Stimulated activated CD4-positive, alpha-beta T cell treated with anti-CD3 and anti-CD28 coated beads, TNF-alpha, amount 100 ng/mL, for 1 hour (primary cell): ENCODE results near the gene ODAD2.
"Not testable (repeated sequence)": the region's sequence is repeated elsewhere in the genome, so short reads cannot be mapped to it uniquely, and the experiment has no call there.

Source experiments
- DNase-seq, 3 donors: peaks; one replicate each; pipeline ENCODE4 v3.0.0-alpha.2; 2020; ENCODE audit warnings: low read depth in 3 of 3, low spot score in 1 of 3

Gene ODAD2

DNA sequence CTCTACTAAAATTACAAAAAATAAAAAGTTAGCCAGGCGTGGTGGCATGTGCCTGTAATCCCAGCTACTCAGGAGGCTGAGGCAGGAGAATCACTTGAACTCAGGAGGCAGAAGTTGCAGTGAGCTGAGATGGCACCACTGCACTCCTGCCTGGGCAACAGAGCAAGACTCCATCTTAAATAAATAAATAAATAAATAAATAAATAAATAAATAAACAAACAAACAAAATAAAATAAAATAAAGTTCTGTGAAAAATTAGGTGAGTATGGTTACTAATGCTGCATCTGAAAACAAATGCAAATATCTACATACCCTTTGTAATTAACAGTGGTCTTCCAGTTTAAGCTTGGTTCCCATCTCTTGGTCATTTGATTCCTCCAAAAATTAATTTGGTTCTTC is 28.1 kb downstream of the ODAD2 start:
- DNase-seq, result not testable (repeated sequence)

DNA sequence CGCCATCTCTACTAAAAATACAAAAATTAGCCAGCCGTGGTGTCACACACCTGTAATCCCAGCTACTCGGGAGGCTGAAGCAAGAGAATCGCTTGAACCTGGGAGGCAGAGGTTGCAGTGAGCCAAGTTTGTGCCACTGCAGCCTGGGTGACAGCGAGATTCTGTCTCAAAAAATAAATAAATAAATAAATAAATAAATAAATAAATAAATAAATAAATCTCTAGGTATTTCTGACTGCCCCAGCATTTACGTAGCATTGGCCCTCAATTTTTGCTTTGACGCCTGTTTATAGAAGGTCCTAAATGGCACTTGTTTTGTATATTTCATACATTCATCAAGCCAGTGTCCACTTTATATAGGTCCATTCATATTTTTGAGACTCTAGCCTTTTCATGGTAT is 28.9 kb downstream of the ODAD2 start:
- not testable (repeated sequence) for DNase-seq

GRCh38 chr10:27959093-27959715 is 39.7 kb downstream of the ODAD2 start:
- DNase-seq, result no peak

DNA sequence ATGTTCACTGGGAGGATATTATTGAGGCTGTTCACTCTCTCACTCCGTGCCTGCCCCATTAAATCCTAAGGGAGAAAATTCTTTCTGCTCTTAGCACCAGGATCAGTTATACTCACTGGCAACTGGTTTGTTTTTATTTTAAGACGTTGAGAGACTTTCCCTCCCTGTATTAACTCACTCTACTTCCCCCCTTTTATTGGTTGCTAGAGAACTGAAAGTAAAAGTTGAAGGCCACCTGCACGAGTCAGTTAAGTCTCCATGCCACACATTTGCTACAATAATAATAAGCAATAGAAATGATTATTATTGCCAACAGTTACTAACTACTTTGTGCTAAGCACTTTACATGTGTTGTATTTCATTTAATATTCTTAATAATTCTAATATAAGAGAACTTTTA is 40.5 kb downstream of the ODAD2 start:
- not testable (repeated sequence) for DNase-seq

DNA sequence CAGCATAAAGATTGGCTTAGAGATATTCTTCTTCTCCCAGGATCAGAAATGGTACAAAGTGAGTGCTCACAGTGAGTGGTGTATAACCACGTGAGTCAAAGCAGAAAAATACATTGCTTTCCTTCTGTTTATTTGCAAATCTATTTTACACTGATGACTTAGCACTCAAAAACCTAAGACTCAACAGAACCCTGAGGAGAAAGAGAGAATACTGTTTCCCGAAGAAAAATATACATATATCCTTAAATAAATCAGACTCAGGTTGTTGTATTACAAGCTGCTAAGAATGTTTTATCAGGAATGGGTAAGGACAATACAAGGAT is 48.7 kb downstream of the ODAD2 start:
- DNase-seq, result no peak

GRCh38 chr10:27949528-27950241 is 49.2 kb downstream of the ODAD2 start:
- no peak for DNase-seq

DNA sequence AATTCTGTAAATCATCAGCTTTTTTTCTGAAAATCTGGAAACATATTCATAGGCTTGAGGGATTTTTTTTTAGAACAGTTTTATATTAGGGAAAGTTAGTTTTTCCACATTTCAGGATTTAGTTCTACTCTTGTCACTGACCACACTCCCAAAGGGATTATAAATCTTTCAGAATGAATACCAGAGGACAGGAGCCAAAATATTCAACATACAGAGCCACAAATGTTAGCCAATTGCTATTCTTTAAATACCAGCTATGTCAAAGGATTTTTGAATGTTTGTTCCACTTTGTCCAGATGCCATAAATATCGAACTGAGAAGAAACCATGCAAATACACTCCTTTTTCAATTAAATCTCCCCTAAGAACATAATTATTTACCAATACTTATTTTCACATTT is 50.7 kb downstream of the ODAD2 start:
- DNase-seq, result no peak

DNA sequence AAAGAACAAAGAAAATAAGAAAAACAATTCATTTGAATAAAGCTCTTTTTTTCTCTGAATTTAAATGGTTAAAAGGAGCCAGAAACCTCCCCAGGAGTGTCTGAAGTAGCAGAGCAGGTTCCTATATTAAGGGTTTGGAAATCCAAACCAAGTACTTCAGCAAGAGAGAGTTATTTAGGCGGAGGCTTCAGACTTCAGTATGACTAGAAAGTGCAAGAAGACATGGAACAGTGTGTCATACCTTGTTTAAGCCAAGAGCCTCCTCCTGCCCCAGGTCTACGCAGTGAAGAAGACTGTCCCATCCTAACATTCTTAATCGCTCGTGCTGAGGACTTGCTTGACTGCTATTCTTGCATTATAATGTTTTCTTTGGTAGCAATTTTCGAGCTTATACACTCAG is 51.3 kb downstream of the ODAD2 start:
- no peak for DNase-seq

DNA sequence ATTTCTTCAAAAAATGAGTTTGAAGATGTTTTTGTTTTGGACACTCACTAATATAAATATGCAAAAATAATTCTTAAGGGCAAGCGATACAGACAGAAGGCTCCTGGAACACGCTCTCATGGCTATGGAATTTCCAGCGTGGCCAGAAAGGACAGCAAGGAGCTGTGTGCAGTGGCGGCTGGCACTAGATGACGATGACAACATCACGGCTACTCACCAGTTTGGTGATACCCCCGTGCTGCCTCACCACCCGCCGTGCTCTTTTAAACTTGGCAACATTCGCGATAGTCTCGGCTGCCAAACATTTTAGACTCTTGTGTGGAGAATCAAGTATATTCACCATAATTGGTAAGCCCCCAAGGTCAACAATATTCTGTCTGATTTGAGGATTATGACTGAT is 54.9 kb downstream of the ODAD2 start:
- DNase-seq, result no peak

GRCh38 chr10:27914888-27915287 is 84.0 kb downstream of the ODAD2 start:
- DNase-seq, result no peak

DNA sequence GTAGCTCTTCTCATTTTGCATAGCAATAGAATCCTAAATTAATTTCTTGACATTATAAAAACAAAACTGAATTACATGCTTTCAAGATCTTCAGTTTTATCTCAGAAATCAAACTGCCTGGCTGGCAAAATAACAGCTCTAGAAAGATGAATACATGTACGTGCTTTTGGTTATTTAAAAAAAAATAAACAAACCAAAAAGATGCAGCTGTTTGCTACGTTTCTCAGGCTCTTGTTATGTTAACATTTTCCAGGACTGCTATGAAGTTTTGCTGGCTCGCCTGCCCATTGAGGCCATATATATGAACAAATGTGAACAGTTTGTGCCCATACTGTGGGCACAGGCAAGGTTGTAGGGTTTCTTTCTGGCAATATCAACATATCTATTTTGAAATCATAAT is 86.6 kb downstream of the ODAD2 start:
- no peak for DNase-seq

GRCh38 chr10:27911539-27911938 is 87.3 kb downstream of the ODAD2 start:
- no peak for DNase-seq

GRCh38 chr10:27911011-27911410 is 87.9 kb downstream of the ODAD2 start:
- no peak for DNase-seq

- DNase-seq, result no peak
Observed at GRCh38 chr10:27908231-27908630, 90.6 kb downstream of the ODAD2 start.

- DNase-seq, result not testable (repeated sequence)
Observed at GRCh38 chr10:27899485-27899884, 99.4 kb downstream of the ODAD2 start.

GRCh38 chr10:27899058-27899457 is 99.8 kb downstream of the ODAD2 start:
- DNase-seq, result no peak

DNA sequence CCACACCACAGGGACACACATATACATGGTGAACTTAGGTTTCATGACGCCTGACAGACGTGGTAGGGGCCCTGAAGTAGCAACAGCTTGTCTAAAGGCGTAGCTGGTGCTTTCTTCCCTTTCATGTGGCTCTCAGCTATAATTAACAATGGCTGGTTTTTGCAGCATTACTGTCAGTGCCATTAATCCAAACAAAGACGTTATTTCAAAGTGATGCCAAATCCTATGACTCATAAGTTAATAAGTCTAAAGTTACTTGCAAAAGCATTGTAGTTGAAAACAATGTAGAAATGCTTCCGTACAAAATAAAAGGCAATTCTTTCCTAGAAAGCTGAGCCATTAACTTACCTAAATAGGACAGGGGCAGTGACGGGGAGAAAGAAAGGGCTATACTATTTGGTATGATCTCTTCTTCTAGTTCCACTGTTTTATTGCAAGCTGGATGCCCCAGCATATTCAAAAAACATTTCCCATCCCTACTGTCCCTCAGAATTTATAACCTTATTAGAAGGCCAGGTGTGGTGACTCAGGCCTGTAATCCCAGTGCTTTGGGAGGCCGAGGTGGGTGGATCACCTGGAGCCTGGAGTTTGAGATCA is 105.4 kb downstream of the ODAD2 start:
- no peak for DNase-seq

- no peak for DNase-seq
Observed at GRCh38 chr10:27890971-27891370, 107.9 kb downstream of the ODAD2 start.

- no peak for DNase-seq
Observed at GRCh38 chr10:27889518-27889917, 109.4 kb downstream of the ODAD2 start.

DNA sequence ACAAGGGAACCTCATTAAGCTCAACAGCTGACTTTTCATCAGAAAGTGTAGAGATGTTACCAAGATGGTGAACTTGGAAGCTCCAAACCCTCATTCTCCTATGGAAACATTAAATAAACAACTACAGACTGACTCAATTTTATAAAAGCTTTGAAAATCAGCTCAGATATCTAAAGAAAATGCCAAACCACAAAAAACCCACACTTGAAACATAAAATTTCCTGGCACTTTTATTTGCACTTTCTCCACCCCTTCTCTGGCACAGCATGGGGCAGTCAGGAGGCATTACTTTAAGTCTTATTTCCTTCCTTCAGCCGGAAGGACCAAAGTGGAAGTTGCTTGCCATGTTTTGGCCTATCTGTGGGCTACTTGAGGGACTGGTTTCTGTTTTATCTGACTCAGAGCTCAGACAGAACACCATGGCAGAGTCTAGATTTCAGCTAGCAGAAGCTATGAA is 114.7 kb downstream of the ODAD2 start:
- DNase-seq, result no peak

GRCh38 chr10:27878281-27878680 is 120.6 kb downstream of the ODAD2 start:
- no peak for DNase-seq

DNA sequence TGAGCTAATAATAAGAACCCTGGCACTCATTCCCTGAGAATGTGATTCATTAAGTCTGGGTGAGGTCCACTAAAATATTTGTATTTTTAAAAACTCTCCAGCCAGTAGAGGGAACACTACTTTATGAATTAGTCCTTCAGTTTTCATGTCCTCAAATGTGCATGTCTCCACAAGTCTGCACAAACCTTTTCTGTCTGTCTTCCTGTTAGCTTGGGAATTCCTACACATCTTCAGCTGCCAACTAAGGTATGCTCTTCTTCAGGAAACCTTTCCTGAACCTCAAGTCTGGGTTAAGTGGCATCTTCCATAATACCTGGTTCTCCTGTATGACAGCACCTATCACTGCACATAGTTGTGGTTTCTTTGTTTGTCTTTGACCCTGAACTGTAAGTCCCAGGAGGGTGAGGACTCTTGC is 133.7 kb downstream of the ODAD2 start:
- DNase-seq, result no peak

DNA sequence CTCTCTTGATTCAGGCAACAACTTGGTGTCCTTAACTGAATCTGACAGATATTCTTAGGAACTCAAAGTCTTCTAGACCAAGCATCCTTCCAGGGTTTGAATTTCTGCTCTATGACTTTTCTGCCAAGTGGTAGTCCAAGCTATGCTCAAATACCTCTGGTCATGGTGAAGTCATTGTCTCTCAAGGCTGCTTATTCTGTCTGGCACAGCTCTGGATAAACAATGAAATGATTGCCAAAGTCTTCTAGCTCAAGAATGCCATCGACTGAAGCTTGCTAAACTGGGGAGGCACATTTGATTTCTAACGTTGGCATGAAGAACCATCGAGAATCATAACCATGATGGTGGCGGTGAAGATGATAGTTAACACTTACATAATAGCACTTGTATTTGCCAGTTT is 137.1 kb downstream of the ODAD2 start:
- no peak for DNase-seq
